Bone marrow (tissue), 2 donors: ENCODE measurements around the gene CTRL.
"Not testable (repeated sequence)": the region's sequence is repeated elsewhere in the genome, so short reads cannot be mapped to it uniquely, and the experiment has no call there.

Experiments used
- DNase-seq, 2 donors: peaks; one replicate each; lab custom pipeline; 2025; lab: John Stamatoyannopoulos, UW

Gene CTRL

GRCh38 chr16:67931712-67932461 lies at the start of gene CTRL:
TSS of gene CTRL (minus strand) at chr16:67931862. CDS start at chr16:67931852, 10 bp downstream.
- DNase-seq, result no peak

GRCh38 chr16:67979955-67980678 lies 48.5 kb upstream of the CTRL start, which contains the start of gene DPEP3:
TSS of gene DPEP3 (minus strand) at chr16:67980499. CDS start at chr16:67980380, 119 bp downstream.
- peak in 1 of 2 donors; percentile 57 for DNase-seq

- DNase-seq, result no peak
Measured at GRCh38 chr16:67977469-67978227, 46.0 kb upstream of the CTRL start.

- no peak for DNase-seq
Measured at GRCh38 chr16:67977005-67977404, 45.3 kb upstream of the CTRL start.

- DNase-seq, result no peak
Measured at GRCh38 chr16:67976205-67976604, 44.5 kb upstream of the CTRL start.

GRCh38 chr16:67975321-67976105 lies 43.9 kb upstream of the CTRL start:
- DNase-seq, result no peak

GRCh38 chr16:67972285-67972684 lies 40.6 kb upstream of the CTRL start:
- not testable (repeated sequence) for DNase-seq

- no peak for DNase-seq
Measured at GRCh38 chr16:67971111-67971510, 39.4 kb upstream of the CTRL start.

- DNase-seq, result peak in 1 of 2 donors; percentile 20
Measured at GRCh38 chr16:67969254-67970039, 37.8 kb upstream of the CTRL start.

GRCh38 chr16:67968400-67969253 lies 37.0 kb upstream of the CTRL start, which contains the start of gene SLC12A4:
TSS of gene SLC12A4 (minus strand) at chr16:67968637. CDS start at chr16:67968553, 84 bp downstream.
- peak; percentile 26 to 51 for DNase-seq

- DNase-seq, result peak in 1 of 2 donors; percentile 12
Measured at GRCh38 chr16:67967958-67968399, 36.3 kb upstream of the CTRL start.

GRCh38 chr16:67967183-67967957 lies 35.7 kb upstream of the CTRL start:
- DNase-seq, result no peak

GRCh38 chr16:67966549-67967182 lies 35.0 kb upstream of the CTRL start:
- DNase-seq, result no peak

GRCh38 chr16:67965668-67966548 lies 34.2 kb upstream of the CTRL start:
- DNase-seq, result no peak

GRCh38 chr16:67964477-67965131 lies 32.9 kb upstream of the CTRL start:
- no peak for DNase-seq

- no peak for DNase-seq
Measured at GRCh38 chr16:67963662-67964321, 32.1 kb upstream of the CTRL start.
